ENCODE results near the gene CD2AP.
"Not testable (repeated sequence)": the region's sequence is repeated elsewhere in the genome, so short reads cannot be mapped to it uniquely, and the experiment has no call there.

CD2AP gene

GRCh38 chr6:47465117-47465516 lies 12.5 kb upstream of the CD2AP start:
- no peak for DNase-seq

DNA sequence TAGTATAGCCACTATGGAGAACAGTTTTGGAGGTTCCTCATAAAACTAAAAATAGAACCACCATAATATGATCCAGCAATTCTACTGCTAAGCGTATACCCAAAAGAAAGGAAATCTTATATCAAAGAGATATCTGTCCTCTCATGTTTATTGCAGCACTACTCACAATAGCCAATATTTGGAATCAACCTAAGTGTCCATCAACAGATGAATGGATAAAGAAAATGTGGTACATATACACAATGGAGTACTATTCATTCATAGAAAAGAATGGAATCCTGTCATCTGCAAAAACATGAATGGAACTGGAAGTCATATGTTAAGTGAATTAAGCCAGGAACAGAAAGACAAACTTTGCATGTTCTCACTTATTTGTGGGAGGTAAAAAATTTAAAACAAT lies 5.7 kb upstream of the CD2AP start:
- no peak for DNase-seq

DNA sequence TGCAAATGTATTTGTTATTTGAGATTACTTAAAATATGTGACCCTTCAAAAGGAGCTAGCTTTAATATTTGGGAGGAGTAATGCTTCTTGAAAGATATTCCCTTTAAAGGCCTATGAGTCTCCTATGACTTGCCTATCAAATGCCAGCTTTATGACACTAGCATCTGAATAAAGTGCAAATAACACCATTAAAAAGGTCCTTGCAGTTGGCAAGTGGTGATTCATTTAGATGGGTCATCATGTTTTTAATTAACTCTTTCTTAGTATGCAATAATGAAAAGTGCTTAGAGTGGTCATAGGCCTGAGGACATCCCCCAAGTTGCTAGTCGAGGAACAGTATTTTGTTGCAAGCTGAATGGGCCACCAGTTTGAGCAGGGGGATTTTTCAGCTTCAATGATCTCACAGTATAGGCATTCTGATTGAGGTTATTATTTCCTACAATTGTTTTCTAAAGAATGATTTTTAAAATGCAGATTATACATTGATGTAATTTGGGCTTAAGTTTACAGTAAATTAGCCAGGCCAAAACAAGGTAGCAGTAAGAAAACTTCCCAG lies 3.7 kb upstream of the CD2AP start:
- no peak for DNase-seq

DNA sequence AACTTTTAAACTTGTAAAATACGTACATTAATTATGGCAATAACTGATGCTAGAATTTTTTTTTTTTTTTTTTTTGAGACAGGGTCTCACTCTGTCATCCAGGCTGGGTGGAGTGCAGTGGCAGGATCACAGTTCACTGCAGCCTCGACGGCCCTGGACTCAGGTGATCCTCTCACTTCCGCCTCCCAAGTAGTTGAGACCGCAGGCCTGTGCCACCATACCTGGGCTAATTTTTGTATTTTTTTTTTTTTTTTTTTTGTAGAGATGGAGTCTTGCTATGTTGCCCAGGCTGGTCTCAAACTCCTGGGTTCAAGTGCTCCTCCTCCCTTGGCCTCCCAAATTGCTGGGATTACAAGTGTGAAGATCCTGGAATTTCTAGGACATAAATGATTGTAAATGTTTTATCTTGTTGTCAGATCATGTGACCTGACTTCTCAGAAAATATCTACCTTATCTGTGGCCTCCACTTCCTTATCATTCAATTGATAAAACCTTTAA lies 2.2 kb upstream of the CD2AP start:
- no peak for DNase-seq

DNA sequence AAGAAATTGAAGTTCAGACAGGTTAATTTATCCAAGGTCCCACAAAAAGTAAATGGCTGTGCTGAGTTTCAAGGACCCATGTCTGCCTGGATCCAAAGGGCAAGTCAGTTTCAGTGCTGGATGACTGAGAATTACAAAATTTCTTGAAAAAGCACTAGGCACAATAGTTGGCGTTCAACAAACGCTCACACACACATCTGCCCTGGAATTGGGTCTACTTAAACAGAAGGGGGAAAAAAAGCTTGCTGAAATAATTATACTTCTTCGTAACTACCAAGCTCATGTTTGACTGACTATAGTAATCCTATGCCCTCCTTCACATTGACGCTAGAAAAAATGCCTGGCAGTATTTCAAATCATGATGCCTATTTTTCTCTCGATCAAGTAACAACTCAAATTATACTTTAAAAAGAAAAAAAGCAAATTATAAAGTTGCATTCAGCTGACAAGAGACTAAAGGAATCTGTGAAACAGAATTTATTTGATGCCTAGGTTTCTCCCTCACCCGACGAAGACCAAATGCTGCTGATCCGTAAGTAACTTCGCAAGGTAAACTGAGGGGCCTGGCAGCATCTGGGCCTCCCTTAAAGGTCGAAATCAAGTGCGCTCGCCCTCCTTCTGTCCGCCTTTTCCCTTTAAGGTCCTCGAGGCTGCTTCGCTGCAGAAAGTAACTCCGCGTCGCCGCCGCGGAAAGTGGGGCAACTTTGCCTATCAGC lies 650 bp upstream of the CD2AP start:
- no peak for DNase-seq

DNA sequence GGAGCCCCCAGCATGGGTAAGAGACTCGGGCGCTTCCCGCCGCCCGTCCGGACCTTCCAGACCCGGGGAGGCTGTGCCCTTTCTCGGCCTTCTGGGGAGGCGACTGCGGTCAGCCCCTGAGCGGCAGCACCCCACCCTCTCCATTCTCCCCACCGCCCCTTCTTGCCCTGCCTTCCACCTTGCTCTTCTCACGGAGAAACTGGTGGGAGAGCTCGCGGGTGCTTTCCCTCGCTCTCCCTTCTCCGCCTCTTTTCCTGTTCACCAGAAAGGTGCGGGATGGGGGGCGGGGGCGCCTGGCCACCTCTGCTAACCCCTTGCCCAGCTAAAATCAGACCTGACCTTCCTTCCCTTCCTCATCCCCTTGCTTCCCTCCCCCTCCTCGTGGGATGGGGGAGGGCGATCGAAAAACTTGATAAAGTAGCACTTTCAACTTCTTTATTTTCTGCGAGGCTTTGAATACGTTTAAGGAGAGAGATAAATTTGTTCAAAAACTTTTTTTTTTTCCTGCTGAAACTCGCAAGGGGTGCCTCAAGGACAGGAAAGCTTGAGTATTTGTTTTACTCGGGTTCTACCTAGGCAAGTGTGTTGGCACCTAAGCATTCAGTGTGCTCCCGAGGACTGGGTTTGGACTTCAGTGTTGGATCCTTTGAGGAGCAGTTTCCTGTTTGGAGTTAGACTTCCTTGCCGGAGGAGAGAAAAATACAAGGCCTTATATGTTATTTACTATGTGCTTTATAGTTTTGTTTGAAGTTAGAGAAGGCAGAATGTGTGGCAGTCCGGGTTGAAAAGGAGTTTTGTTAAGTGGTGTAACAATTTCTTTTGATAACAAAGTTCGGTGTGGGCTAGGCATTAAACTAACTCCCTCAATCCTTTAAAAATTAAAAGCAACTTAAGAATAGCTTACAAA lies 897 bp downstream of the CD2AP start:
- DNase-seq, result no peak

DNA sequence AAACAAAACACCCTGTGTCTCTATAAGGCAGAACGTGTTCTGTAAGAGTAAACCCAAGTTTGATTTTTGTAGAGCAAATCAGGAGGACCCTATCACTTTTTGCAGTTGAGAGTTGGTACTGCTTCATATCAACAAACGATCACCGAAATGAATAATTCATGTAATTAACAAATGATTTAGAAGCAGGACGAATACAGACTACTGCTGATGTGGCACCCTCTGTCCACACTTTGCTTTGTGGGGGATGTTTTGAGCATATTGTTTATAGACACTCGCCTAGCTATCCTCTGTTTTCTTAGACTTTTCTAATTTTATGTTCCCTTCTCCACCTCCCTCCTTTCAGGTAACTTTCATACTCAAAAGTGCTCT lies 1.5 kb downstream of the CD2AP start:
- DNase-seq, result no peak

DNA sequence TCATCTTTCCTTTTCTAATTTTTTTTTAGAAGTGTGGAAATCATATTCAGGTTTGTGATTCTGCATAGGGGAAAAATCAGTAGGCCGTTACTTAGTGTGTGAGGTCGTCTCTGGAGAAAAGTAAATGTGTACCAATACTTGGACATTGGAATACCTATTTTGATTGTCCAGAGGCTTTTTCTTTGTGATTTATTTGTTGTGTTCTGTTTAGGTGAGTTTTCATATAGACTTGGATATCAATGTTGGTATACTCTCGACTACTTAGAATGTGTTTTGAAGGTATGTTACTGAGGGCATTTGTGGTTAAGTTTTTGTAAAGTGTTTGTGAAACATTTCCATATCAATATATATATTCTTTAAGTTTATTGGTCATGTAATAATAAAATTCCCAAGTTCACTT lies 2.3 kb downstream of the CD2AP start:
- no peak for DNase-seq

DNA sequence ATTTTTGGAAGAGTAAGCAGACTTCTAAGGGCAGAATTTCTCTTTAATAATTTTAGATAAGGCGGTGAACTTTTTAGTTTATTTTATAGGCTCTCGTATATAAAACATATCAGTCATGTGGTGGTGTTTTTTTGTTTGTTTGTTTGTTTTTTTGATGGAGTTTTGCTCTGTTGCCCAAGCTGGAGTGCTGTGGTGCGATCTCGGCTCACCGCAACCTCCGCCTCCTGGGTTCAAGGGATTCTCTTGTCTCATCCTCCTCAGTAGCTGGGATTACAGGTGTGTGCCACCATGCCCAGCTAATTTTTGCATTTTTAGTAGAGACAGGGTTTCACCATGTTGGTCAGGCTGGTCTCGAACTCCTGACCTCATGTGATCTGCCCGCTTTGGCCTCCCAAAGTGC lies 3.6 kb downstream of the CD2AP start:
- DNase-seq, result not testable (repeated sequence)

DNA sequence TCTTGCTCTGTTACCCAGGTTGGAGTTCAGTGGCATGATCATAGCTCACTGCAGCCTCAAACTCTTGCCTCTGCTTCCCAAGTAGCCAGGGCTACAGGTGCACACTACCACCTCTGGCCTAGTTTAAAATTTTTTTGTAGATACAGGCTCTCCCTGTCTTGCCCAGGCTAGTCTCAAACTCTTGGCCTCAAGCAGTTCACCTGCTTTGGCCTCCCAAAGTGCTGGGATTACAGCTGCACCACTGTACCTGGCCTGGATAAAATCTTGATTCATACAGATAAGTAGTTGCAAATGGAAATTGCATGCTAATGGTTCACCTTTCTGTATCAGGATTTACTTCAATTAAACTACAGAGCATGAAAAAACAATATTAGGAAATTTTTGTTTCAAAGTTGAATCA lies 4.2 kb downstream of the CD2AP start:
- no peak for DNase-seq

GRCh38 chr6:47483516-47483852 lies 5.9 kb downstream of the CD2AP start:
- no peak for DNase-seq

DNA sequence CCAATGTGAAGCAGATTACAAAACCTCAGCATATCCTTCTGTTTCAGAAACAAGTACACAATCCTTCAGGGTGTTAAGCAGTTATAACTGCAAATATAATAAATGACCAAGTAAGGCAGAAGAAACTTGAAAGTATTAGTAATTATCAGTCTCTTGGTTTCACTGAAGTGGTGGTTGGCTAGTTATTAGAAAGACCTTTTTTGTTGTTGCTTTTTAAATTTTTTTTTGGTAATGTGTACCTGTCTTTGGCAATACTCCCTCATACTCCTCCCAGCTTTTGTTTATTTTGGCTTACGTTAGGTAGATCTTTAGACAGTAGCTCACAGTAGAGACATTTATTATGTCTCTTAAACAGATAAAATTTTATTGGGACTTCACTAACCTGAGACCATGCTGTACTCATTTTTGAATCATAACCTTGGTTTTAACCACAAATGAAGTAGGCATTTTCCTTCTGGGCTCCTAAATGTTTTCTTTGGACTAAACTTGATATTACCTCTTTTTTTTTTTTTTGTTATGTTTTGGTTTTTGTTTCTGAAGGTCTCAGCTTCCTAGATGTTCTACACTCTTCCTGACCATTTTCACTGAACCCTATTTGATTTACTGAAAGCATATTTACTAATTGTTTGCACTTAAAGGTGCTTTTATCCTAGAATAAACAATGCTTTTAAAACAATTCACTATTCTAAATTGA lies 6.4 kb downstream of the CD2AP start:
- DNase-seq, result no peak

DNA sequence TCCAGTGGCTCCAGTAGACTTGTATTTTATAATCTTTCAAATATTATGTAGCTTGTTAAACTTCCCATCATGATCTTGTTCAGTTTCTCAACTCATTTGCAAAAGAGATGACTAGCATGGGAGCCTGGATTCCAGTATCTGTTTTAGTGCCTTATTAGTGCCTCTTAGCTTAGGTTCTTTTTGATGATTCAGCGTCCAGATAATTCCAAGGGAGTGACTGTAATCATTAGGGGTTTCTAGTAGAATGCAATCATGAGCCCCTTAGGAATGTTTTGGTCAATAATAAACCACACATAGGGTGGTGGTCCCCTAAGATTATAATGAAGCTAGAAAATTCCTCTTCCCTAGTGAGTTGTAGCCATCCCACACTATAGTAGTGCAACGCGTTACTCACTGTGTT lies 7.0 kb downstream of the CD2AP start:
- no peak for DNase-seq

DNA sequence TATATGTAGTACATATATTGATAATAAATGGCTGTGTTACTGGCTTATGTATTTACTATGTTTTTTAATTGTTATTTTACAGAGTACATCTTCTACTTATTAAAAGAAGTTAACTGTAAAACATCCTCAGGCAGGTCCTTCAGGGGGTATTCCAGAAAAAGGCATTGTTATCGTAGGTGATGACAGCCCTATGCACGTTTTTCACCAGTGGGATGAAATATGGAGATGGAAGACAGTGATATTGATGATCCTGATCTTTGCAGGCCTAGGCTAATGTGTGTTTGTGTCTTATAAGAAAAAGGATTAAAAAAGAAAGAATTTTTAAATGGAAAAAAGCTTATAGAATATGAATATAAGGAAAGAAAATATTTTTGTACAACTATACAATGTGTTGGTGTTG lies 7.5 kb downstream of the CD2AP start:
- no peak for DNase-seq

GRCh38 chr6:47485491-47486135 lies 8.0 kb downstream of the CD2AP start:
- DNase-seq, result no peak

DNA sequence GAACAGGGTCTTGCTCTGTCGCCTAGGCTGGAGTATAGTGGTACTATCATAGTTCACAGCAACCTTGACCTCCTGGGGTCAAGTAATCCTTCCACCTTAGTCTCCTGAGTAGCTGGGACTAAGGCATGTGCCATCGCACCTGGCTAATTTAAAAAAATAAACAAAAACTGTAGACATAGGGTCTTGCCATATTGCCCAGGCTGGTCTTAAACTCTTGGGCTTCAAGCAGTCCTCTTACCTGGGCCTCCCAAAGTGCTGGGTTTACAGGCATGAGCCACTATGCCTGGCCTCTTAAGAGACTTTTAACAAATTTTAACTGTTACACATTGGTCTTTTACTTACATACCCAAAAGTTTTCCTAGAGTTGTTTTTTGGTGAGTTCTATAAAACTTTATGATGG lies 12.4 kb downstream of the CD2AP start:
- DNase-seq, result no peak

DNA sequence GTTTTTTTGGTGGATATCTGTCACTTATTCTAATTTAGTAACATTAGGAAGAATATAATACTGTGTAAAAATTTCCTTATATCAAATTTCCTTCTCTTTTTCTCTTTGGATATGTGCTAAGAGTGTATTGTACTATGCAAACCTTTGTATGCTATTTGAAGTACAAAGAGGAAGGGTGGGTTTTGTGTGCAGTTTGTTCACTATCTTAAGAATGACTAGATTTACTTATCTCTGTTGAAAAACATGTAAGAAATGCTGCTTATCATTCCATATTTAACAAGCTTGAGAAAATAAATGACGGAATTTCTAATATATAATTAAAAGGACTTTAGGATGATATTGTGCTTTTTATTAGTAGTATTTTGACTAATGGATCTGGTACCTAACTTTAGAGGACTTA lies 13.1 kb downstream of the CD2AP start:
- DNase-seq, result no peak

GRCh38 chr6:47492355-47492754 lies 14.8 kb downstream of the CD2AP start:
- no peak for DNase-seq

GRCh38 chr6:47495207-47495606 lies 17.6 kb downstream of the CD2AP start:
- DNase-seq, result no peak

DNA sequence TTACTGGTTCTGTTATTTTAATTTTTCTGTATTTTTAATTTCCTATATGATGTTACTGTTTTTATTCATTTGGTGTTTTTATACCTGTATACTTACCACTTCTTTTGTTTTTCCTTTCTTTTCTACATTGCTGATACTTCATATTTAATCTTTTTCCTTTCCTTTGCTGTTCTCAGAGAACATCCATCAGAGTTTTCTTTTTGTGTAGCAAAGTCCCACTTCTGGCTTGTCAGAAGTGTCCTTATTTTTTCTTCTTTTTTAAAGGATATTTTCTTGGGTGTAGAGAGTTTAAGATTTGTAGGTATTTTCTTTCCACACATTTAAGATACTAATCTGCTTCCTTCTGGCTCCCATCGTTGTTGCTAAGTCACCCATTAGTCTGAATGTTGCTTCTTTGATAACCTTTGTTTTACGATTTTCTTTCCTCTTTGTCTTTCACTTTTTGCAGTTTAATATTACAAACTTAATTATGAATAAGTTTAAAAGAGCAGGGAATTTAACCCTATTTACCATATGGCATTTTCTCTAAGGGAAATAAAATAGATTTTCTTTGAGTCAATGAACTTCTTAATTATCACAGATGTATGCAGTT lies 18.5 kb downstream of the CD2AP start:
- DNase-seq, result no peak

DNA sequence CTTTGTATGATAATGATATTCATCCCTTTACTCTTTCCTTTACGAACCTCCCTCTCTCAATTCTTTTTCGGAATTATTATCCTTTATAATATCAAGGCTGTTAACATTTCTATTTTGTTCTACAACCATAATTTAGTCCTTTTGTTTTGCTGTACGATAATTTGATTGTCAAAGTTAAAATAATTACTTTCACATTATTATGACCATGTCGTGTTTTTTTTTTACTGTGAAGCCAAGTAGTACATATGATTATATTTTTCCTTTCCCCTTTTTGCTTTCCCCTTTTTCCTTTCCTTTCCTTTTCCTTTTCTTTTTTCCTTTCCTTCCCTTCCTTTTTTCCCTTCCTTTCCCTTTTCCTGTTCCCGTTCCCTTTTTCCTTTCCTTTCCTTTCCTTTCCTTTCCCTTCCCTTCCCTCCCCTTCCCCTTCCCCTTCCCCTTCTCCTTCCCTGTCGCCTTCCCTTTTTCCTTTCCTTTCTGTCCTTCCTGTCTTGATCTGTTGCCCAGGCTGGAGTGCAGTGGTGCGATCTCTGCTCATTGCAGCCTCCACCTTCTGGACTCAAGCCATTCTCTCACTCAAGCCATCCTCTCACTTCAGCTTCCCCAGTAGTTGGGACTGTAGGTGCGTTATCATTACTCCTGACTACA lies 19.5 kb downstream of the CD2AP start:
- DNase-seq, result no peak

DNA sequence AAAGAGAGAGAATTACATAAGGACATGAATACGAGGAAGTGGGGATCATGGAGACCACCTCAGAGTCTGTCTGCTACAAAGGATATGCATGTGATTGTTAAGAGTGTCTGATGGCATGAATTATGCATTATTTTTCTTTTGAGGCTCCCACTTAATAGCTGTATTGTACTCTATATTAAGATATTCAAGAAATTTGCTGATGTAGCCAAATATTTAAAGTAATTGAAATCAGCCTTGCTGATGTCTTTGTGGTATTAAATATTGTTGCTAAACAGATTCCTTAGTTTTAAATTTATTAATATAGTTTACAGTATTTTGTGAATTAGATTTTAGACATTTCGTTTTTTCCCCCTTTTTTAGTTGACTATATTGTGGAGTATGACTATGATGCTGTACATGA lies 25.3 kb downstream of the CD2AP start:
- DNase-seq, result no peak

Measured in activated CD4-positive, alpha-beta T cell treated with anti-CD3 and anti-CD28 coated beads, Interleukin-2, amount 50 U/mL, for 1 hour (primary cell).